DND-41 (cell line): ENCODE measurements around the gene MTA3.

Source experiments
- ATAC-seq: fragments of 200-7000 bp; cut with Tn5 transposase; 3 replicates; pipeline ENCODE4 v1.9.1; 2021; ENCODE audit warnings: low read depth; ENCODE audit not compliant: insufficient read depth
- DNase-seq: peaks from one replicate; pipeline ENCODE4 v3.0.0-alpha.2; 2020
- H2AFZ ChIP-seq: 2 replicates; pipeline ENCODE4 v1.6.0; 2012; ENCODE audit warnings: low read depth, low read length
- H3K27ac ChIP-seq: 2 replicates; pipeline ENCODE4 v1.5.1; 2012; ENCODE audit warnings: low read length, inconsistent platforms
- H3K27me3 ChIP-seq: fragments of 200-600 bp; sonication (generic); 2 replicates; pipeline ENCODE4 v1.6.0; 2012; ENCODE audit warnings: low read length, mild to moderate bottlenecking, inconsistent platforms; ENCODE audit not compliant: insufficient read depth, poor library complexity
- H3K36me3 ChIP-seq: 2 replicates; pipeline ENCODE4 v1.5.1; 2012; ENCODE audit warnings: low read length, inconsistent platforms; ENCODE audit not compliant: insufficient read depth
- H3K4me1 ChIP-seq: 2 replicates; pipeline ENCODE4 v1.5.1; 2012; ENCODE audit warnings: mild to moderate bottlenecking, low read length; ENCODE audit not compliant: insufficient read depth
- H3K4me2 ChIP-seq: 2 replicates; pipeline ENCODE4 v1.6.0; 2012; ENCODE audit warnings: mild to moderate bottlenecking, moderate library complexity, low read length, inconsistent platforms; ENCODE audit not compliant: insufficient read depth
- H3K4me3 ChIP-seq, 2 experiments: fragments of 200-600 bp in 1 of 2; shearing (Covaris generic) in 1 of 2; 2 replicates each; pipeline ENCODE4 v1.5.1; 2012 to 2016; ENCODE audit warnings: inconsistent platforms in 2 of 2, low read length in 2 of 2, mild to moderate bottlenecking in 2 of 2, low read depth in 1 of 2, moderate library complexity in 1 of 2
- H3K79me2 ChIP-seq: 2 replicates; pipeline ENCODE4 v1.6.0; 2012; ENCODE audit warnings: low read length, inconsistent platforms; ENCODE audit not compliant: insufficient read depth
- H3K9ac ChIP-seq: 2 replicates; pipeline ENCODE4 v1.6.0; 2012; ENCODE audit warnings: low read depth, mild to moderate bottlenecking, inconsistent platforms, low read length, moderate library complexity
- H3K9me3 ChIP-seq: 2 replicates; pipeline ENCODE4 v1.5.1; 2012; ENCODE audit warnings: low read length, moderate library complexity, mild to moderate bottlenecking, inconsistent platforms; ENCODE audit not compliant: insufficient read depth, severe bottlenecking
- H4K20me1 ChIP-seq: 2 replicates; pipeline ENCODE4 v1.6.0; 2012; ENCODE audit warnings: low read length; ENCODE audit not compliant: insufficient read depth
- CTCF ChIP-seq: IDR thresholded peaks from 2 replicates; pipeline ENCODE4 v1.5.1; 2012; ENCODE audit warnings: borderline replicate concordance, low read length, moderate library complexity, mild to moderate bottlenecking; ENCODE audit not compliant: poor library complexity, severe bottlenecking; ENCODE audit errors: extremely low read depth
- EZH2 ChIP-seq: IDR thresholded peaks from 3 replicates; pipeline ENCODE4 v1.6.1; 2012; ENCODE audit warnings: borderline replicate concordance, low read depth, mild to moderate bottlenecking, moderate library complexity, low read length, inconsistent platforms; ENCODE audit not compliant: severe bottlenecking

Gene MTA3

GRCh38 chr2:42757981-42758740, 189.7 kb downstream of the MTA3 start:
- no peak overlapping the region for H2AFZ ChIP-seq
- ATAC-seq: no peak
- H3K9ac ChIP-seq: no peak overlapping the region
- no peak overlapping the region for H3K4me2 ChIP-seq
- H3K36me3 ChIP-seq: peaks cover 5% of the 10 kb centered on the region; the same call in 1 of the 2 replicates
- no peaks in the 10 kb centered on the region for H3K27me3 ChIP-seq
- no peak for DNase-seq
- H3K79me2 ChIP-seq: no peaks in the 10 kb centered on the region
- no peak for TF ChIP-seq CTCF
- no peak for TF ChIP-seq EZH2
- H3K4me3 ChIP-seq: no peak overlapping the region
- H3K9me3 ChIP-seq: no peaks in the 10 kb centered on the region
- H4K20me1 ChIP-seq: no peaks in the 10 kb centered on the region
- no peak overlapping the region for H3K27ac ChIP-seq
- 0 out of 2 replicates have a peak, but pooled peaks cover 3% of the 10 kb centered on the region for H3K4me1 ChIP-seq

- ATAC-seq (no peak), DNase-seq (no peak)
- Histone ChIP-seq H3K4me1 (0 out of 2 replicates have a peak, but pooled peaks cover 3% of the 10 kb centered on the region), H3K4me3 (no peak overlapping the region), H3K36me3 (peaks cover 2% of the 10 kb centered on the region; the same call in 1 of the 2 replicates), H2AFZ (no peak overlapping the region), H3K27ac (no peak overlapping the region), H3K79me2 (no peaks in the 10 kb centered on the region), H4K20me1 (no peaks in the 10 kb centered on the region), H3K9ac (no peak overlapping the region), H3K4me2 (no peak overlapping the region), H3K9me3 (no peaks in the 10 kb centered on the region), H3K27me3 (no peaks in the 10 kb centered on the region)
- TF ChIP-seq CTCF: no peak
- no peak for TF ChIP-seq EZH2
Measured at GRCh38 chr2:42758751-42759150, 190.3 kb downstream of the MTA3 start.

- DNase-seq: no peak
- H3K4me3 ChIP-seq: no peak overlapping the region
- no peak overlapping the region for H3K9ac ChIP-seq
- no peaks in the 10 kb centered on the region for H3K27me3 ChIP-seq
- H4K20me1 ChIP-seq: no peaks in the 10 kb centered on the region
- no peak overlapping the region for H3K27ac ChIP-seq
- no peaks in the 10 kb centered on the region for H3K4me1 ChIP-seq
- ATAC-seq: no peak
- H3K36me3 ChIP-seq: no peaks in the 10 kb centered on the region
- no peaks in the 10 kb centered on the region for H3K9me3 ChIP-seq
- H2AFZ ChIP-seq: no peak overlapping the region
- no peaks in the 10 kb centered on the region for H3K79me2 ChIP-seq
- H3K4me2 ChIP-seq: no peak overlapping the region
- TF ChIP-seq EZH2 (no peak), CTCF (no peak)
Measured at GRCh38 chr2:42761554-42761953, 193.1 kb downstream of the MTA3 start.
